HepG2 (cell line): Measurements from ENCODE around the gene FGF14. TPM values are rescaled to one million over a fixed set of nuclear protein-coding genes. Genes with fewer than 3 reads are reported as not detected.

Experiments used
- ATAC-seq: fragments of 200-7000 bp; cut with Tn5 transposase; 3 replicates; pipeline ENCODE4 v1.9.1; 2020; ENCODE audit warnings: mild to moderate bottlenecking, moderate library complexity
- BruUV-seq: library from RNA; stranded (reverse); fragments of 400-500 nt; replicated peaks from 2 replicates; lab custom pipeline; 2021; lab: Mats Ljungman, UMichigan
- CTCF ChIA-PET: fragments of 300-600 bp; formaldehyde crosslinking; extraction: SDS; loops from one replicate; lab custom pipeline; 2021; ENCODE audit warnings: low total read pairs, inconsistent platforms, low intra/inter-chr PET ratio; lab: Yijun Ruan, JAX
- POLR2A ChIA-PET: fragments of 350-600 bp; sonication (Branson Sonifier 250); formaldehyde crosslinking; loops from one replicate; lab custom pipeline; 2020; ENCODE audit warnings: antibody characterized with exemption, inconsistent platforms; lab: Yijun Ruan, JAX
- DNase-seq: peaks from one replicate; pipeline ENCODE4 v3.0.0-alpha.2; 2015; ENCODE audit warnings: low spot score
- FAIRE-seq: peaks from 3 replicates; lab custom pipeline; 2011; peaks lifted over from hg19 to GRCh38; lab: Jason Lieb, UNC
- H2AFZ ChIP-seq: one replicate; pipeline ENCODE4 v1.6.1; 2011; ENCODE audit warnings: low read length, inconsistent platforms
- H3K27ac ChIP-seq: fragments of 300-600 bp; 3 replicates; pipeline ENCODE4 v1.8.0; 2011; ENCODE audit warnings: mixed run types, mild to moderate bottlenecking, mixed read lengths, low read length, inconsistent platforms; ENCODE audit not compliant: insufficient read depth; ENCODE audit errors: extremely low read length
- H3K27me3 ChIP-seq, 2 experiments: fragments of 200-600 bp in 1 of 2; 2 replicates in 1 of 2; 3 replicates in 1 of 2; pipeline versions ENCODE4 v1.6.0 to v1.8.0; 2011; ENCODE audit warnings: low read length in 2 of 2, mild to moderate bottlenecking in 2 of 2, moderate library complexity in 2 of 2, inconsistent platforms in 1 of 2; ENCODE audit not compliant: insufficient read depth in 2 of 2, control insufficient read depth in 1 of 2
- H3K36me3 ChIP-seq, 2 experiments: fragments of 200-600 bp in 1 of 2; replicated peaks in 1 of 2; 2 replicates in 1 of 2; 3 replicates in 1 of 2; pipeline versions ENCODE4 v1.5.1 to v1.8.0; 2011; ENCODE audit warnings: low read length in 2 of 2, inconsistent platforms in 1 of 2; ENCODE audit not compliant: insufficient read depth in 2 of 2, control insufficient read depth in 1 of 2
- H3K4me1 ChIP-seq: 2 replicates; pipeline ENCODE4 v1.5.1; 2012; ENCODE audit warnings: low read length, inconsistent platforms; ENCODE audit not compliant: insufficient read depth
- H3K4me2 ChIP-seq: 2 replicates; pipeline ENCODE4 v1.6.0; 2011; ENCODE audit warnings: low read depth, low read length, inconsistent platforms
- H3K4me3 ChIP-seq, 3 experiments: fragments of 200-600 bp in 1 of 3; sonication (generic), shearing (Covaris generic) in 1 of 3; replicated peaks in 1 of 3; 2 replicates each; pipeline ENCODE4 v1.5.1; 2011 to 2016; ENCODE audit warnings: low read length in 3 of 3, inconsistent platforms in 2 of 3, low read depth in 2 of 3, mild to moderate bottlenecking in 2 of 3, control low read depth in 1 of 3, mixed read lengths in 1 of 3; ENCODE audit not compliant: insufficient read depth in 1 of 3
- H3K79me2 ChIP-seq: one replicate; pipeline ENCODE4 v1.6.1; 2011; ENCODE audit warnings: low read length, inconsistent platforms; ENCODE audit not compliant: insufficient read depth
- H3K9ac ChIP-seq: 2 replicates; pipeline ENCODE4 v1.6.0; 2011; ENCODE audit warnings: mild to moderate bottlenecking, low read depth, low read length, inconsistent platforms; ENCODE audit not compliant: insufficient read depth
- H3K9me3 ChIP-seq: 2 replicates; pipeline ENCODE4 v1.5.1; 2012; ENCODE audit warnings: mild to moderate bottlenecking, low read length
- H4K20me1 ChIP-seq: 2 replicates; pipeline ENCODE4 v1.6.0; 2011; ENCODE audit warnings: inconsistent platforms, mild to moderate bottlenecking, low read length, moderate library complexity; ENCODE audit not compliant: insufficient read depth
- ATF2 ChIP-seq: sonication (generic); formaldehyde crosslinking; IDR thresholded peaks from 2 replicates; pipeline ENCODE4 v1.4.0; 2020; ENCODE audit warnings: missing genetic modification reagents
- GPN1 ChIP-seq: sonication (generic); formaldehyde crosslinking; IDR thresholded peaks from 2 replicates; pipeline ENCODE4 v1.5.1; 2020; ENCODE audit warnings: missing genetic modification reagents, borderline replicate concordance
- HNF1B ChIP-seq: sonication (generic); formaldehyde crosslinking; IDR thresholded peaks from 2 replicates; pipeline ENCODE4 v1.5.1; 2020; ENCODE audit warnings: mild to moderate bottlenecking, moderate library complexity, missing genetic modification reagents
- HOXA7 ChIP-seq: sonication (generic); formaldehyde crosslinking; IDR thresholded peaks from 2 replicates; pipeline ENCODE4 v1.8.1; 2022; ENCODE audit warnings: mild to moderate bottlenecking, missing genetic modification reagents, moderate library complexity
- KLF16 ChIP-seq, 2 experiments: sonication (generic) in 1 of 2; formaldehyde crosslinking in 1 of 2; IDR thresholded peaks; 2 replicates each; pipeline versions ENCODE4 v1.6.1 to v1.8.0; 2016 to 2023; ENCODE audit warnings: missing genetic modification reagents in 2 of 2, missing compliant biosample characterization in 1 of 2
- MYC ChIP-seq: sonication (generic); formaldehyde crosslinking; IDR thresholded peaks from 2 replicates; pipeline ENCODE4 v1.9.0; 2021; ENCODE audit warnings: missing genetic modification reagents, borderline replicate concordance
- MYNN ChIP-seq: sonication (generic); formaldehyde crosslinking; IDR thresholded peaks from 2 replicates; pipeline ENCODE4 v1.4.0; 2020; ENCODE audit warnings: mild to moderate bottlenecking, low read depth, missing genetic modification reagents
- SKIL ChIP-seq: sonication (generic); formaldehyde crosslinking; IDR thresholded peaks from 2 replicates; pipeline ENCODE4 v1.8.0; 2022; ENCODE audit warnings: missing genetic modification reagents, mild to moderate bottlenecking, moderate library complexity, borderline replicate concordance
- TGIF2 ChIP-seq: IDR thresholded peaks from 2 replicates; pipeline ENCODE4 v1.6.1; 2016; ENCODE audit warnings: control low read depth, missing compliant biosample characterization
- ZMAT5 ChIP-seq: sonication (generic); formaldehyde crosslinking; IDR thresholded peaks from 2 replicates; pipeline ENCODE4 v1.5.0; 2020; ENCODE audit warnings: mild to moderate bottlenecking, low read depth, missing genetic modification reagents, borderline replicate concordance
- ZSCAN21 ChIP-seq: sonication (generic); formaldehyde crosslinking; IDR thresholded peaks from 2 replicates; pipeline ENCODE4 v1.8.0; 2022; ENCODE audit warnings: mild to moderate bottlenecking, missing genetic modification reagents, moderate library complexity, borderline replicate concordance
- WGBS: methylation state at CpG from one replicate; pipeline ENCODE4 v1.1.6; 2017; ENCODE audit warnings: low lambda C conversion rate; 5-methylcytosine and 5-hydroxymethylcytosine counted together
- in situ Hi-C: cut with HindIII; loops from 2 replicates; pipeline ENCODE4 v1.10.0; 2017; ENCODE audit warnings: low pct_unique_long_range_greater_than_20kb; ENCODE audit not compliant: extremely low pct_ligation_motif_present
- intact Hi-C: fragments of 100-400 bp; cut with micrococcal nuclease; formaldehyde crosslinking; loops from one replicate; pipeline ENCODE4 v1.10.0; 2022; ENCODE audit not compliant: unreplicated experiment
- polyA plus RNA-seq, 8 experiments: library from polyadenylated mRNA; depleted of rRNA in 3 of 8; stranded (reverse) in 7 of 8; unstranded in 1 of 8; fragments of >200 nt; fragmentation: Illumina TruSeq in 4 of 8; extraction: Trizol in 4 of 8; gene quantifications; 2 replicates each; pipeline versions ENCODE4 v1.2.1 to v1.2.3, GENCODE V29; 2011 to 2016; ENCODE audit warnings: low read depth in 4 of 8, missing spikeins in 1 of 8, mixed read lengths in 1 of 8; ENCODE audit not compliant: insufficient read depth in 1 of 8
- total RNA-seq, 5 experiments: library from RNA; depleted of rRNA; stranded (reverse); fragments of >200 nt; fragmentation: Illumina TruSeq; extraction: Trizol; gene quantifications; 2 replicates each; pipeline ENCODE4 v1.2.3, GENCODE V29; 2016; ENCODE audit warnings: low read depth in 1 of 5
- TF ChIP-seq, protein P1 (sequence below): IDR thresholded peaks from 2 replicates; pipeline ENCODE4 v1.6.1; 2012; ENCODE audit warnings: low read depth, low read length, improper control_type of control experiment

Gene FGF14
- total and polyA plus RNA-seq, 2 of the 13 experiments (the other 11 are each of a cell fraction or from before 2014, with no cell fraction given), result not detected

DNA sequence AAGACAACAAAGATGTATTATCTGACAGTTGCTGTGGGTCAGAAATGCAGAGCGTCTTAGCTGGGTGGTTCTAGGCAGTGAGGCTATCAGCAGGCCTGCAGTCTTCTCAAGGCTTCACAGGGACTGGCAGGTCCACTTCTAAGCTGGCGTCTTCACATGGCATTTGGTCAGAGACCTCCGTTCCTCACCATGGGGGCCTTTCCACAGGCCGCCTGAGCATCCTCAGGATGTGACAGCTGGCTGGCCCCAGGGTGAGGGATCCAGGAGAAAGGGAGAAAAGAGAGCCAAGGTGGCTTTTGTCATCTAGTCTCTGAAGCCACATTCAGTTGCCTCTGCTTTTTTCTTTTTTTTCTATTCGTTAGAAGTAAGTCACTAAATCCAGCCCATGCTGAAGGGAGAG is 50.3 kb downstream of the FGF14 start (continued):
- TF ChIP-seq ZSCAN21 (CRISPR knock-in tag), result no peak

GRCh38 chr13:102347490-102347889 is 54.4 kb downstream of the FGF14 start:
- Histone ChIP-seq H3K27ac (no peak overlapping the region), H3K4me2 (no peak overlapping the region), H3K9ac (no peak overlapping the region), H3K9me3 (no peaks in the 10 kb centered on the region), H3K79me2 (no peaks in the 10 kb centered on the region), H4K20me1 (no peaks in the 10 kb centered on the region), H3K4me1 (no peaks in the 10 kb centered on the region), H3K27me3 (no peaks in the 10 kb centered on the region; a peak in 1 of 5 replicates), H3K4me3 (no peak overlapping the region), H3K36me3 (no peaks in the 10 kb centered on the region), H2AFZ (no peak overlapping the region)
- 1% methylated on average over 7 of the region's 7 CpGs for WGBS
- FAIRE-seq (no peak), DNase-seq (no peak), ATAC-seq (peak; percentile 53)
- in situ Hi-C loops, result no loop called here
- intact Hi-C loops, result no loop called here
- no TSS peak for BruUV-seq
- POLR2A ChIA-PET, result no interaction called here
- CTCF ChIA-PET, result no interaction called here
- no peak for TF ChIP-seq GPN1 (CRISPR knock-in tag)
- TF ChIP-seq ZMAT5 (CRISPR knock-in tag), result no peak
- TF ChIP-seq MYNN (CRISPR knock-in tag), result no peak
- no peak for TF ChIP-seq SKIL (CRISPR knock-in tag)
- TF ChIP-seq, protein P1, sequence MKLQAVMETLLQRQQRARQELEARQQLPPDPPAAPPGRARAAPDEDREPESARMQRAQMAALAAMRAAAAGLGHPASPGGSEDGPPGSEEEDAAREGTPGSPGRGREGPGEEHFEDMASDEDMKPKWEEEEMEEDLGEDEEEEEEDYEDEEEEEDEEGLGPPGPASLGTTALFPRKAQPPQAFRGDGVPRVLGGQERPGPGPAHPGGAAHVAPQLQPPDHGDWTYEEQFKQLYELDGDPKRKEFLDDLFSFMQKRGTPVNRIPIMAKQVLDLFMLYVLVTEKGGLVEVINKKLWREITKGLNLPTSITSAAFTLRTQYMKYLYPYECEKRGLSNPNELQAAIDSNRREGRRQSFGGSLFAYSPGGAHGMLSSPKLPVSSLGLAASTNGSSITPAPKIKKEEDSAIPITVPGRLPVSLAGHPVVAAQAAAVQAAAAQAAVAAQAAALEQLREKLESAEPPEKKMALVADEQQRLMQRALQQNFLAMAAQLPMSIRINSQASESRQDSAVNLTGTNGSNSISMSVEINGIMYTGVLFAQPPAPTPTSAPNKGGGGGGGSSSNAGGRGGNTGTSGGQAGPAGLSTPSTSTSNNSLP, result no peak
- no peak for TF ChIP-seq KLF16 (CRISPR knock-in tag; IDR thresholded peaks at IDR 0.05)
- no peak for TF ChIP-seq HOXA7 (CRISPR knock-in tag)
- TF ChIP-seq HNF1B (CRISPR knock-in tag), result no peak
- no peak for TF ChIP-seq ATF2 (CRISPR knock-in tag)
- no peak for TF ChIP-seq TGIF2 (CRISPR knock-in tag)
- no peak for TF ChIP-seq MYC
